K562 (cell line): Measurements from ENCODE around the gene LAMB1. TPM values are rescaled to one million over a fixed set of nuclear protein-coding genes. Genes with fewer than 3 reads are reported as not detected.

Experiments
- BCL6 ChIP-seq: fragments of 250-450 bp; sonication (Bioruptor Pico); IDR thresholded peaks from 2 replicates; pipeline ENCODE4 v1.4.0; 2020
- CBX8 ChIP-seq: fragments of 200-600 bp; sonication (generic); IDR thresholded peaks from 2 replicates; pipeline ENCODE4 v1.6.1; 2012; ENCODE audit warnings: borderline replicate concordance, mixed run types, low read depth, mild to moderate bottlenecking, moderate library complexity, mixed read lengths, low read length, control low read depth, inconsistent platforms; ENCODE audit not compliant: poor library complexity, severe bottlenecking; ENCODE audit errors: extremely low read depth
- L3MBTL2 ChIP-seq: fragments of 450-650 bp; IDR thresholded peaks from 2 replicates; pipeline ENCODE4 v1.6.1; 2016; ENCODE audit warnings: mild to moderate bottlenecking, moderate library complexity
- NCOA1 ChIP-seq: fragments of 450-650 bp; IDR thresholded peaks from 2 replicates; pipeline ENCODE4 v1.6.1; 2016; ENCODE audit warnings: low read depth
- RFX1 ChIP-seq: fragments of 450-650 bp; IDR thresholded peaks from 2 replicates; pipeline ENCODE4 v1.6.1; 2016; ENCODE audit warnings: mild to moderate bottlenecking, moderate library complexity
- STAT5B ChIP-seq: fragments of 250-450 bp; sonication (Bioruptor Pico); IDR thresholded peaks from 2 replicates; pipeline ENCODE4 v1.8.0; 2021; ENCODE audit warnings: mild to moderate bottlenecking, inconsistent platforms
- ZKSCAN1 ChIP-seq: fragments of 150-350 bp; IDR thresholded peaks from 2 replicates; pipeline ENCODE4 v1.6.1; 2016; ENCODE audit warnings: low read depth, low read length
- ZNF316 ChIP-seq: fragments of 450-650 bp; IDR thresholded peaks from 2 replicates; pipeline ENCODE4 v1.6.1; 2016
- ZNF699 ChIP-seq: fragments of 250-450 bp; sonication (Bioruptor Pico); IDR thresholded peaks from 2 replicates; pipeline ENCODE4 v1.8.0; 2021; ENCODE audit warnings: mild to moderate bottlenecking, moderate library complexity; ENCODE audit not compliant: insufficient replicate concordance
- ZNF778 ChIP-seq: fragments of 450-650 bp; formaldehyde crosslinking; IDR thresholded peaks from 2 replicates; pipeline ENCODE4 v1.4.0; 2020; ENCODE audit warnings: mild to moderate bottlenecking, moderate library complexity
- polyA plus RNA-seq, 8 experiments: library from polyadenylated mRNA; depleted of rRNA in 4 of 8; stranded (reverse) in 5 of 8; unstranded in 3 of 8; fragments of >200 nt; fragmentation: Nextera tagmentation in 2 of 8; fragmentation: Illumina TruSeq in 1 of 8; extraction: Ambion mirVana in 2 of 8; extraction: Trizol in 1 of 8; gene quantifications; 2 replicates each; pipeline versions ENCODE4 v1.2.1 to v1.2.3, GENCODE V29; 2011 to 2014; ENCODE audit warnings: inconsistent platforms in 1 of 8, missing spikeins in 1 of 8
- total RNA-seq, 7 experiments: library from RNA; depleted of rRNA in 6 of 7; stranded (reverse); fragments of >200 nt in 6 of 7; fragmentation: Illumina TruSeq in 2 of 7; extraction: Trizol in 2 of 7; gene quantifications; 2 replicates each; pipeline versions ENCODE4 v1.2.1 to v1.2.3, GENCODE V29; 2011 to 2021; ENCODE audit warnings: low replicate concordance in 1 of 7
- TF ChIP-seq, protein P1 (sequence below), 2 experiments: fragments of 450-650 bp; IDR thresholded peaks; 2 replicates each; pipeline ENCODE4 v1.6.1; 2016; ENCODE audit warnings: mild to moderate bottlenecking in 2 of 2, borderline replicate concordance in 1 of 2, low read depth in 1 of 2, moderate library complexity in 1 of 2
- TF ChIP-seq, protein P2 (sequence below): fragments of 250-450 bp; sonication (Bioruptor Pico); IDR thresholded peaks from 2 replicates; pipeline ENCODE4 v1.5.0; 2021; ENCODE audit warnings: mild to moderate bottlenecking, moderate library complexity
- TF ChIP-seq, protein P3 (sequence below): fragments of 450-650 bp; IDR thresholded peaks from 2 replicates; pipeline ENCODE4 v1.7.0; 2016; ENCODE audit warnings: borderline replicate concordance

The LAMB1 gene
- total and polyA plus RNA-seq, 9 of the 15 experiments (the other 6 are each of a cell fraction or from before 2014, with no cell fraction given): 6.0 to 17.7 (median 12.3) TPM

DNA sequence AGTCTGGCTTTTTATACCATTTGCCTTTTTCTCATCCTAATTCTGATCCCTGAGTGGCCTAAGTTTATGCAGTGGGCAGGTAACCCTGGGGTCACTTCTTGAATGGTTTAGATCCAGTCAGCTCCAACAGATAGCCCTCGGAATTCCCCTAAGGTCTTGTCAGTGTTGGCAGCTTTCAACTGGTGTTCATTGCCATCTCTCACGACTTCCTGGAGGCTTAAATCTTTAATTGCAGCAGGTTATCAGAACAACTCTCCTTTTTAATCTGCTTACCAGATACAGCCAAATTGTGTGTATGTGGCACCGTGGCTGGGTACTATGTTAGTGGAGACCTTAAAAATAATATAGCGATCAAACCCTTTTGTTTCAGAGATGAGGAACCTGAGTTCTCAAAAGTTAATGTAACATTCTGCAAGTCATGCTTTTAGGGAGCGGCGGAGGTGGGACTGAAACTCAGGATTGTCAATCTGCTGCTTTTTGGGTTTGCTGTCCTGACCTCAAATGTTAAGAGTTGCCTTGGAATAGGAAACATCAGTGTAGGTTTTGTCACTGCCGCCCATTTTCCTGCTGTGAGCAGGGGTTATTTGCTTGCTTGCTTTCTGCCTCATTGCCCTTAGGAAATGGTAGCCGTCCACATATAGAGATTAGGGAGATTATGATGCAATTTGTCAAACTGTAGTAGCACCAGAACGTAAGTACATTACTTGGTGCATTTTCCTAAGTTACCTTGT, 111.2 kb downstream of the LAMB1 start (continued):
- TF ChIP-seq, protein P1, sequence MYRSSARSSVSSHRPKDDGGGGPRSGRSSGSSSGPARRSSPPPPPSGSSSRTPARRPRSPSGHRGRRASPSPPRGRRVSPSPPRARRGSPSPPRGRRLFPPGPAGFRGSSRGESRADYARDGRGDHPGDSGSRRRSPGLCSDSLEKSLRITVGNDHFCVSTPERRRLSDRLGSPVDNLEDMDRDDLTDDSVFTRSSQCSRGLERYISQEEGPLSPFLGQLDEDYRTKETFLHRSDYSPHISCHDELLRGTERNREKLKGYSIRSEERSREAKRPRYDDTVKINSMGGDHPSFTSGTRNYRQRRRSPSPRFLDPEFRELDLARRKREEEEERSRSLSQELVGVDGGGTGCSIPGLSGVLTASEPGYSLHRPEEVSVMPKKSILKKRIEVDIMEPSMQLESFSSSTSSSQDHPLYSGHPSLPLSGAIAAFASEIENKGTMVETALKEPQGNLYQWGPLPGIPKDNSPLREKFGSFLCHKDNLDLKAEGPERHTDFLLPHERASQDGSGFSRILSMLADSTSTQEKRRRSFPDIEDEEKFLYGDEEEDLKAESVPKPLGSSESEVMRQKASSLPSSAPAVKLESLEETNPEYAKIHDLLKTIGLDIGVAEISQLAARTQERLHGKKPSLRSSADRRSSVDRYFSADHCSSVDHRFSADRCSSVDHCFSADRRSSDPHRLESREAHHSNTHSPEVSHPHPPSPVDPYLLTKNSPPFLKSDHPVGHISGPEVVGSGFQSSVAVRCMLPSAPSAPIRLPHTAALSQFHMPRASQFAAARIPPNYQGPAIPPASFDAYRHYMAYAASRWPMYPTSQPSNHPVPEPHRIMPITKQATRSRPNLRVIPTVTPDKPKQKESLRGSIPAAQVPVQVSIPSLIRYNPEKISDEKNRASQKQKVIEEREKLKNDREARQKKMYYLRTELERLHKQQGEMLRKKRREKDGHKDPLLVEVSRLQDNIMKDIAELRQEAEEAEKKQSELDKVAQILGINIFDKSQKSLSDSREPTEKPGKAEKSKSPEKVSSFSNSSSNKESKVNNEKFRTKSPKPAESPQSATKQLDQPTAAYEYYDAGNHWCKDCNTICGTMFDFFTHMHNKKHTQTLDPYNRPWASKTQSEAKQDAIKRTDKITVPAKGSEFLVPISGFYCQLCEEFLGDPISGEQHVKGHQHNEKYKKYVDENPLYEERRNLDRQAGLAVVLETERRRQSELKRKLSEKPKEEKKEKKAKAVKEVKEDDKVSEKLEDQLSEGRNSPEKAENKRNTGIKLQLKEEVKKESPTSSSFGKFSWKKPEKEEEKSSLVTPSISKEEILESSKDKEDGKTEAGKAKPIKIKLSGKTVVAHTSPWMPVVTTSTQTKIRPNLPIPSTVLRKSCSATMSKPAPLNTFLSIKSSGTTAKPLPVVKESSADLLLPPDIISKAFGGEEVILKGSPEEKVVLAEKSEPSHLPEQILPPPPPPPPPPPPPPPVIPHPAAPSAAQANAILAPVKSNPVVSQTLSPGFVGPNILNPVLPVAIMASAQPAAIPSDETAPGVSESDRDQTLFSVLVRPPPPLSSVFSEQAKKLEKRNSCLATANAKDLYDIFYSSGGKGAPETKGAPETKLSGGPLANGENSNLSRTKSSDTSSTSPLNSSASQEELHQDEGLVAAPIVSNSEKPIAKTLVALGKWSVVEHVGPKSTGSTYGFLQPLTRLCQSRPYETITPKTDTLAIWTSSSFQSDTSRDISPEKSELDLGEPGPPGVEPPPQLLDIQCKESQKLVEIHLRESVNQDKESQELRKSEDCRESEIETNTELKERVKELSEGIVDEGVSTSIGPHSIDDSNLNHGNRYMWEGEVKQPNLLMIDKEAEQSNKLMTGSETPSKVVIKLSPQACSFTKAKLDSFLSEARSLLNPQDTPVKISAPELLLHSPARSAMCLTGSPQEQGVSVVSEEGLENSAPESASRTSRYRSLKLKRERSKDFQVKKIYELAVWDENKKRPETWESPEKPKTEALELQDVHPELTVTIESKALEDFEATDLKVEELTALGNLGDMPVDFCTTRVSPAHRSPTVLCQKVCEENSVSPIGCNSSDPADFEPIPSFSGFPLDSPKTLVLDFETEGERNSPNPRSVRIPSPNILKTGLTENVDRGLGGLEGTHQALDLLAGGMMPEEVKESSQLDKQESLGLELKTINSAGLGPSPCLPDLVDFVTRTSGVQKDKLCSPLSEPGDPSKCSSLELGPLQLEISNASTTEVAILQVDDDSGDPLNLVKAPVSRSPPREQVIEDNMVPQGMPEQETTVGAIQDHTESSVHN (IDR thresholded peaks at IDR 0.05; ENCODE audit: borderline replicate concordance in 1 of 2, low read depth in 1 of 2): 0 out of 4 replicates have a peak, but pooled peaks of 1 of the 2 experiments have one; percentile 24
- no peak for TF ChIP-seq BCL6 (CRISPR knock-in tag)
- TF ChIP-seq, protein P2, sequence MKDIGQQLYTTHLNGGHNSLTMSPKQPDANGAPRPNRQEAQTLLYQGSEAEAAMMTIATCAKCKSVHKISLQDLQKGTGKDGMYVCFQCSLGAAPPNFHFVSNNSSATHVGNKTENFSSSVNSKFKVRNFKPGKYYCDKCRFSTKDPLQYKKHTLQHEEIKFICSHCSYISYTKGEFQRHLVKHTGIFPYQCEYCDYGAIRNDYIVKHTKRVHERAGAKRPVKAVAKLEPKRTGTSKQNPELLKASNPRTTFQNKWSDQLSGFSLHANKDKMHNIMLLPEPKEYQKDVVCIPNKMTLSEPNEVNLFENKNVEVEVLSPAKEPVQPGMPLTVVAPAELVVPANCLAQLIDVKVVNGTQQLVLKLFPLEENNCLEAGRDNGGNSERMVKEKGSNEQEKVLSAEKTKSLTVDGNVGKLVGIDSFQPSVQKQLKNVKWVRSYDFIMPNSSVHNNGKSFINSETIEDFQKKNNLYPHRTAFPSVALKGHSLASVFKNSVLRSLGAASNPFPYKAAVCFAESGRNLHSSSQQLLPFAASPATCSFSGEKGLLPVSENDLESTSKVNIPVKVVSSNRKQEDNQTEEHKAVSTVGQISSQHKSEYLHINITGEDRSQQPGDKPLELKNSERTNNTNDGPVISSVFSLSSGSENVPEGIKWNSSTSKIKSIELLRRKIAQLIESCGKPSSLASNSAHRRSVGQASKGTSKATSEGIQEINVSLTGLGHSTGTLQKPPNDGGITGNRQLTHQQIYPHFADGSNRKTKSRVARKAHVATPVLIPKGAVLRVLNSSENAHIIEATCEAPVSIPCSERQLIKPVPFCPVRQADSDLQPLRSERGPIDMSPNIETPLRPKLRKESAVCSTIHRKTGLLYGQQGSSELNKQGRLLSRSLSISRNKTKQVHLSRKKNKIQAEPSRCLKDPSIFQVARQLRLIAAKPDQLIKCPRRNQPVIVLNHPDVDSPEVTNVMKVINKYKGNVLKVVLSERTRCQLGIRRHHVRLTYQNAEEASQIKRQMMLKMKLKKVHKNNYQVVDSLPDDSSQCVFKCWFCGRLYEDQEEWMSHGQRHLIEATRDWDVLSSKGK (CRISPR knock-in tag): no peak
- TF ChIP-seq NCOA1: 0 out of 2 replicates have a peak, but pooled peaks have one; percentile 42
- no peak for TF ChIP-seq CBX8
- TF ChIP-seq RFX1: no peak
- TF ChIP-seq L3MBTL2: no peak
- no peak for TF ChIP-seq STAT5B (CRISPR knock-in tag)
- peak; percentile 96 for TF ChIP-seq ZNF316
- no peak for TF ChIP-seq ZNF699
- no peak for TF ChIP-seq ZKSCAN1
- no peak for TF ChIP-seq ZNF778 (CRISPR knock-in tag)
- TF ChIP-seq, protein P3, sequence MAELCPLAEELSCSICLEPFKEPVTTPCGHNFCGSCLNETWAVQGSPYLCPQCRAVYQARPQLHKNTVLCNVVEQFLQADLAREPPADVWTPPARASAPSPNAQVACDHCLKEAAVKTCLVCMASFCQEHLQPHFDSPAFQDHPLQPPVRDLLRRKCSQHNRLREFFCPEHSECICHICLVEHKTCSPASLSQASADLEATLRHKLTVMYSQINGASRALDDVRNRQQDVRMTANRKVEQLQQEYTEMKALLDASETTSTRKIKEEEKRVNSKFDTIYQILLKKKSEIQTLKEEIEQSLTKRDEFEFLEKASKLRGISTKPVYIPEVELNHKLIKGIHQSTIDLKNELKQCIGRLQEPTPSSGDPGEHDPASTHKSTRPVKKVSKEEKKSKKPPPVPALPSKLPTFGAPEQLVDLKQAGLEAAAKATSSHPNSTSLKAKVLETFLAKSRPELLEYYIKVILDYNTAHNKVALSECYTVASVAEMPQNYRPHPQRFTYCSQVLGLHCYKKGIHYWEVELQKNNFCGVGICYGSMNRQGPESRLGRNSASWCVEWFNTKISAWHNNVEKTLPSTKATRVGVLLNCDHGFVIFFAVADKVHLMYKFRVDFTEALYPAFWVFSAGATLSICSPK: 0 out of 2 replicates have a peak, but pooled peaks have one; percentile 73
